ENCODE measurements around the gene NAIF1. TPM values are rescaled to one million over a fixed set of nuclear protein-coding genes. Genes with fewer than 3 reads are reported as not detected.
"Not testable (repeated sequence)": the region's sequence is repeated elsewhere in the genome, so short reads cannot be mapped to it uniquely, and the experiment has no call there.

Gene NAIF1
- total RNA-seq, result 10 to 100 TPM; 15.7 to 16.4 TPM

GRCh38 chr9:128066713-128067644, at the start of gene NAIF1:
NAIF1 (minus strand) TSS chr9:128067320; CDS start chr9:128067101, 219 bp downstream.
- H3K4me1 Mint-ChIP-seq (ENCODE audit: low read depth in 2 of 2), result peaks cover 28 to 34% of the 10 kb centered on the region in 2 donors
- H3K9me3 Mint-ChIP-seq, result no peaks in the 10 kb centered on the region
- no peaks in the 10 kb centered on the region for H3K36me3 Mint-ChIP-seq
- peak; percentile 98 for DNase-seq (ENCODE audit: low spot score)
- no peaks in the 10 kb centered on the region for H3K27me3 Mint-ChIP-seq
- H3K27ac Mint-ChIP-seq, result no peak within 1 kb of the TSS
- ATAC-seq, result peak; percentile 79 to 86
- no peak within 1 kb of the TSS for H3K4me3 Mint-ChIP-seq

- Mint-ChIP-seq H3K36me3 (no peaks in the 10 kb centered on the region), H3K4me3 (no peak overlapping the region), H3K9me3 (no peaks in the 10 kb centered on the region), H3K27me3 (no peaks in the 10 kb centered on the region), H3K27ac (peak overlapping the region in 1 of 2 donors; percentile 17), H3K4me1 (ENCODE audit: low read depth in 2 of 2) (peaks cover 6 to 8% of the 10 kb centered on the region in 2 donors)
- ATAC-seq (no peak), DNase-seq (ENCODE audit: low spot score) (peak; percentile 37)
Observed at GRCh38 chr9:128116104-128117083, 49.3 kb upstream of the NAIF1 start.

GRCh38 chr9:128115187-128116103, 48.3 kb upstream of the NAIF1 start:
- Mint-ChIP-seq H3K36me3 (no peaks in the 10 kb centered on the region), H3K27ac (peak overlapping the region in 1 of 2 donors; percentile 17), H3K27me3 (no peaks in the 10 kb centered on the region), H3K4me3 (no peak overlapping the region), H3K9me3 (no peaks in the 10 kb centered on the region), H3K4me1 (ENCODE audit: low read depth in 2 of 2) (peaks cover 6 to 8% of the 10 kb centered on the region in 2 donors)
- no peak for ATAC-seq
- DNase-seq (ENCODE audit: low spot score), result peak; percentile 46

GRCh38 chr9:128114326-128115186, 47.4 kb upstream of the NAIF1 start:
- Mint-ChIP-seq H3K27ac (no peak overlapping the region), H3K9me3 (no peaks in the 10 kb centered on the region), H3K4me3 (no peak overlapping the region), H3K4me1 (ENCODE audit: low read depth in 2 of 2) (peaks cover 6 to 8% of the 10 kb centered on the region in 2 donors), H3K36me3 (no peaks in the 10 kb centered on the region), H3K27me3 (no peaks in the 10 kb centered on the region)
- peak; percentile 29 for DNase-seq (ENCODE audit: low spot score)
- no peak for ATAC-seq

GRCh38 chr9:128113526-128114325, 46.6 kb upstream of the NAIF1 start:
- DNase-seq (ENCODE audit: low spot score) (peak; percentile 47), ATAC-seq (no peak)
- no peaks in the 10 kb centered on the region for H3K9me3 Mint-ChIP-seq
- peaks cover 6 to 8% of the 10 kb centered on the region in 2 donors for H3K4me1 Mint-ChIP-seq (ENCODE audit: low read depth in 2 of 2)
- no peak overlapping the region for H3K27ac Mint-ChIP-seq
- no peaks in the 10 kb centered on the region for H3K36me3 Mint-ChIP-seq
- no peaks in the 10 kb centered on the region for H3K27me3 Mint-ChIP-seq
- no peak overlapping the region for H3K4me3 Mint-ChIP-seq

- not testable (repeated sequence) for ATAC-seq; H3K9me3 Mint-ChIP-seq; H3K4me3 Mint-ChIP-seq; H3K36me3 Mint-ChIP-seq; H3K4me1 Mint-ChIP-seq (ENCODE audit: low read depth in 2 of 2); H3K27me3 Mint-ChIP-seq; DNase-seq (ENCODE audit: low spot score); H3K27ac Mint-ChIP-seq
Observed at GRCh38 chr9:128111726-128112125, 44.6 kb upstream of the NAIF1 start.

- Mint-ChIP-seq H3K9me3 (no peaks in the 10 kb centered on the region), H3K36me3 (no peaks in the 10 kb centered on the region), H3K27ac (no peak overlapping the region), H3K4me1 (ENCODE audit: low read depth in 2 of 2) (peaks cover 0 to 2% of the 10 kb centered on the region in 2 donors), H3K27me3 (no peaks in the 10 kb centered on the region), H3K4me3 (no peak overlapping the region)
- ATAC-seq (no peak), DNase-seq (ENCODE audit: low spot score) (no peak)
Observed at GRCh38 chr9:128109050-128109709, 42.1 kb upstream of the NAIF1 start.

GRCh38 chr9:128108269-128109049, 41.3 kb upstream of the NAIF1 start:
- Mint-ChIP-seq H3K27ac (no peak overlapping the region), H3K4me3 (no peak overlapping the region), H3K9me3 (no peaks in the 10 kb centered on the region), H3K4me1 (ENCODE audit: low read depth in 2 of 2) (peaks cover 0 to 2% of the 10 kb centered on the region in 2 donors), H3K36me3 (no peaks in the 10 kb centered on the region), H3K27me3 (no peaks in the 10 kb centered on the region)
- DNase-seq (ENCODE audit: low spot score) (no peak), ATAC-seq (no peak)

- Mint-ChIP-seq H3K27ac (no peak overlapping the region), H3K4me3 (no peak overlapping the region), H3K4me1 (ENCODE audit: low read depth in 2 of 2) (peaks cover 0 to 7% of the 10 kb centered on the region in 2 donors), H3K27me3 (no peaks in the 10 kb centered on the region), H3K36me3 (no peaks in the 10 kb centered on the region), H3K9me3 (no peaks in the 10 kb centered on the region)
- DNase-seq (ENCODE audit: low spot score) (no peak), ATAC-seq (no peak)
Observed at GRCh38 chr9:128107468-128108268, 40.5 kb upstream of the NAIF1 start.

GRCh38 chr9:128106940-128107467, 39.9 kb upstream of the NAIF1 start:
- no peak overlapping the region for H3K27ac Mint-ChIP-seq
- no peaks in the 10 kb centered on the region for H3K36me3 Mint-ChIP-seq
- peaks cover 0 to 11% of the 10 kb centered on the region in 2 donors for H3K4me1 Mint-ChIP-seq (ENCODE audit: low read depth in 2 of 2)
- no peaks in the 10 kb centered on the region for H3K9me3 Mint-ChIP-seq
- no peak overlapping the region for H3K4me3 Mint-ChIP-seq
- no peak for DNase-seq (ENCODE audit: low spot score)
- no peaks in the 10 kb centered on the region for H3K27me3 Mint-ChIP-seq
- no peak for ATAC-seq
